ENCODE data around the gene KLHDC3.

Gene KLHDC3

DNA sequence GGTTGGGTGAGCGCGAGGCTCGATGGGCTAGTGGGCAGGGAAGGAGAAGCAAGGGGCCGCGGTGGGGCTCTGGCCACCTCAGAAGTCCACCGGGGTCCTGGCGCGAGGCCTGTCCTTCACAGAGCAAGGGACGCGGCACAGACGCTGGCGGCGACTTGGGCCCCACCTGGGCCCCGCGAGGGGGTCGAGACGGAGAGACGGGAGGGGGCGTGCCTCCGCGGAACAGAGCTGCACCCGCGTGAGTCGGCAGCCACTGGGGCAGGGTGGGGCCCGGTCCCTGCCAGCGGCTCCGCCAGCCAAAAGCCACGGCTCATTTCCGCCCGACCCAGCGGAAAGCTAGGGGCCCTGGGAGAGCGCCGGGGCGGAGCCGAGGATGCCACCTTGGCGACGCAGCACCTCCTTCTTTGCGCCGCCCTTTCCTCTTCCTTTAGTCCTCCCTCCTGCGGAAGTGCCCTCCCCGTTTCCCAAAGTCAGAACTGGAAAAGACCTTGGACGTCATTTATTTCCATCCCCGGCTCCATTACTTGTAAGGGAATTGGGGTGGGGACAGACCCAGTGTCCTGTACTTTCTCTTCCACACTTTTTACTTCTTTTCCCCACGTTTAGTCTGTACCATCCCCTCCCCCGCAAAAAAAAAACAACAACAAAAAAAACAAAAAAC lies 39.6 kb downstream of the KLHDC3 start, which contains the start of gene CUL7:
TSS of gene CUL7 (minus strand) at position 307 of the 661 bp plus-strand sequence. CDS start 1,063 bp downstream, outside the sequence.
- Histone ChIP-seq H3K36me3 (ENCODE audit: low read depth) (peaks cover 61% of the 10 kb centered on the region), H3K27ac (ENCODE audit: poor library complexity, severe bottlenecking) (peak within 1 kb of the TSS; percentile 77), H3K9me3 (ENCODE audit: severe bottlenecking) (no peaks in the 10 kb centered on the region), H3K27me3 (ENCODE audit: insufficient read depth, poor library complexity, severe bottlenecking) (no peaks in the 10 kb centered on the region), H3K4me1 (ENCODE audit: insufficient read depth, poor library complexity, severe bottlenecking) (peaks cover 5% of the 10 kb centered on the region), H3K4me3 (ENCODE audit: severe bottlenecking) (peak within 1 kb of the TSS; percentile 83)
- DNase-seq (ENCODE audit: low spot score), result peak; percentile 93
- TF ChIP-seq, protein P1, sequence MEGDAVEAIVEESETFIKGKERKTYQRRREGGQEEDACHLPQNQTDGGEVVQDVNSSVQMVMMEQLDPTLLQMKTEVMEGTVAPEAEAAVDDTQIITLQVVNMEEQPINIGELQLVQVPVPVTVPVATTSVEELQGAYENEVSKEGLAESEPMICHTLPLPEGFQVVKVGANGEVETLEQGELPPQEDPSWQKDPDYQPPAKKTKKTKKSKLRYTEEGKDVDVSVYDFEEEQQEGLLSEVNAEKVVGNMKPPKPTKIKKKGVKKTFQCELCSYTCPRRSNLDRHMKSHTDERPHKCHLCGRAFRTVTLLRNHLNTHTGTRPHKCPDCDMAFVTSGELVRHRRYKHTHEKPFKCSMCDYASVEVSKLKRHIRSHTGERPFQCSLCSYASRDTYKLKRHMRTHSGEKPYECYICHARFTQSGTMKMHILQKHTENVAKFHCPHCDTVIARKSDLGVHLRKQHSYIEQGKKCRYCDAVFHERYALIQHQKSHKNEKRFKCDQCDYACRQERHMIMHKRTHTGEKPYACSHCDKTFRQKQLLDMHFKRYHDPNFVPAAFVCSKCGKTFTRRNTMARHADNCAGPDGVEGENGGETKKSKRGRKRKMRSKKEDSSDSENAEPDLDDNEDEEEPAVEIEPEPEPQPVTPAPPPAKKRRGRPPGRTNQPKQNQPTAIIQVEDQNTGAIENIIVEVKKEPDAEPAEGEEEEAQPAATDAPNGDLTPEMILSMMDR (IDR thresholded peaks at IDR 0.05; ENCODE audit: poor library complexity, severe bottlenecking), result no peak
- peak; percentile 96 for ATAC-seq (ENCODE audit: low read depth)

DNA sequence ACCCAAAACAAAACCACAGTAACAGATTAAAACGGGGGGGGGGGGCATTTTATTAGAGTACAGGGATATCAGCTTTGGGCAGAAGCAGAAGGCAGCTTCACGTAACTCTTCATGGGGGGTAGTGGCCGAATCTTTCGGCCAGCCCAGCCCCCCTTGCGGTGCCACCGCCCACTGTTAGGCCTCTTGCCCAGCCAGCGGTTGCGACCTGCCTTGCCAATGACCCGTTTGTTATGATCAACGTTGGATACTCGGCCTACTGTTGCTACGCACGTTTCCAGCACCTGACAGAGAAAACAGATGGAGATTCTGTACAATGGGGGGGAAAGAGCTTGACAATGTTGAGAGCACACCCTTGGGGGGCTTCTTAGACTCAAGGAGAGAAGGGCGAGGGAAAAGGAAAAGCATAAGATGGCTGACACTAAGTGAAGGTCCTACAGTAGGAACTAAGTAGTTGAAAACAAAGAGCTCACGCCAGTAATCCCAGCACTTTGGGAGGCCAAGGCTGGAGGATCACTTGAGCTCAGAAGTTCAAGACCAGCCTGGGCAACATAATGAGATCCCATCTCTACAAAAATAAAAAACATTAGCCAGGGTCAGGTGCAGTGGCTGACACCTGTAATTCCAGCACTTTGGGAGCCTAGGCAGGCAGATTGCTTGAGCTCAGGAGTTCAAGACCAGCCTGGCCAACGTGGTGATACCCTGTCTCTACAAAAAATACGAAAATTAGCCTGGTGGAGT lies 40.3 kb downstream of the KLHDC3 start:
- ATAC-seq (ENCODE audit: low read depth) (no peak), DNase-seq (ENCODE audit: low spot score) (no peak)
- Histone ChIP-seq H3K36me3 (ENCODE audit: low read depth) (peaks cover 54% of the 10 kb centered on the region), H3K4me3 (ENCODE audit: severe bottlenecking) (peak overlapping the region; percentile 83), H3K9me3 (ENCODE audit: severe bottlenecking) (no peaks in the 10 kb centered on the region), H3K4me1 (ENCODE audit: insufficient read depth, poor library complexity, severe bottlenecking) (peaks cover 5% of the 10 kb centered on the region), H3K27me3 (ENCODE audit: insufficient read depth, poor library complexity, severe bottlenecking) (no peaks in the 10 kb centered on the region), H3K27ac (ENCODE audit: poor library complexity, severe bottlenecking) (peak overlapping the region; percentile 77)
- TF ChIP-seq, protein P1 (IDR thresholded peaks at IDR 0.05; ENCODE audit: poor library complexity, severe bottlenecking), result no peak

DNA sequence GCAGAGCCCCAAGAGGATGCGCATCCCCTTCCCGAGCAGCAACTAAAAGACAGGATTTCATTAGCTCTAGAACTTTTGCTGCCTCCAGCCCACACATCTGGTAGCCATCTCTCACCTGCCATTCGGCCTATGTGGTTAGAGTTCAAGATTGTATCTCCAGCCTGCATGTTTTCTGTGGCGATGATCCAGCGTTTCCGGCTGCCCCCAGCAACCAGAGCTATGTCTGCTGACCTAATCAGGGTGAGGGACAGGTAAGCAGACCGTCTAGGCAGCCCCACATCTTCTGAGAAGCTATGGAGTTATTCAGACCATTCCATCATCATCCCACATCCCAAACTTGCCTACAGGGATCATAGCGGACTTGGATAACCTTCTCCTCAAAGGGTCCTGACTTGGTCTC lies 41.9 kb downstream of the KLHDC3 start:
- Histone ChIP-seq H3K4me1 (ENCODE audit: insufficient read depth, poor library complexity, severe bottlenecking) (peaks cover 5% of the 10 kb centered on the region), H3K27me3 (ENCODE audit: insufficient read depth, poor library complexity, severe bottlenecking) (no peaks in the 10 kb centered on the region), H3K4me3 (ENCODE audit: severe bottlenecking) (no peak overlapping the region), H3K27ac (ENCODE audit: poor library complexity, severe bottlenecking) (peak overlapping the region; percentile 77), H3K36me3 (ENCODE audit: low read depth) (peaks cover 38% of the 10 kb centered on the region), H3K9me3 (ENCODE audit: severe bottlenecking) (no peaks in the 10 kb centered on the region)
- TF ChIP-seq, protein P1 (IDR thresholded peaks at IDR 0.05; ENCODE audit: poor library complexity, severe bottlenecking), result no peak
- ATAC-seq (ENCODE audit: low read depth), result no peak
- no peak for DNase-seq (ENCODE audit: low spot score)

DNA sequence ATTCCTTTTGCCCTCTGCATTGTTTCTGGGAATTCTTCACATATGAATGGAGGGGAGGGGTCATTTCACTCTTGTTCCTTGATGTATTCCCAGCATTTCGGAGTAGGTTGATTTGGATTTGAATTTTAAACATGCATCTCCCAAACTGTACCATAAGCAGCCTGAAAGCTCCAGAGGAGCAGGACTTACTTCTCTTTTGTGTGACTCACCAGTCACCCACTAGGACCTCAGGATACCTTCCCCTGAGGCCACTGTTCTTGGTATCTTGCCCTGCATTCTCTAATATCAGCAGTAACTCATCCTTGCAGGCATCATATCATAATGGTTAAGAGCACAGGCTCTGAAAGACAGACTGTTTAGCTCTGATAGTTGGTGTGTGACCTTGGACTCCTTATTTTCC lies 44.5 kb downstream of the KLHDC3 start:
- no peaks in the 10 kb centered on the region for H3K4me1 ChIP-seq (ENCODE audit: insufficient read depth, poor library complexity, severe bottlenecking)
- no peak for ATAC-seq (ENCODE audit: low read depth)
- no peaks in the 10 kb centered on the region for H3K9me3 ChIP-seq (ENCODE audit: severe bottlenecking)
- H3K27ac ChIP-seq (ENCODE audit: poor library complexity, severe bottlenecking), result peak overlapping the region; percentile 60
- TF ChIP-seq, protein P1 (IDR thresholded peaks at IDR 0.05; ENCODE audit: poor library complexity, severe bottlenecking), result no peak
- peak overlapping the region; percentile 65 for H3K4me3 ChIP-seq (ENCODE audit: severe bottlenecking)
- peaks cover 32% of the 10 kb centered on the region for H3K36me3 ChIP-seq (ENCODE audit: low read depth)
- H3K27me3 ChIP-seq (ENCODE audit: insufficient read depth, poor library complexity, severe bottlenecking), result no peaks in the 10 kb centered on the region
- no peak for DNase-seq (ENCODE audit: low spot score)
